HEK293 (cell line): ENCODE results near the gene CEMIP2.

Source experiments
- CTCF ChIA-PET: fragments of 350-600 bp; formaldehyde crosslinking; extraction: SDS; loops from one replicate; lab custom pipeline; 2021; ENCODE audit warnings: antibody characterized with exemption; lab: Yijun Ruan, JAX
- POLR2A ChIA-PET: fragments of 300-600 bp; formaldehyde crosslinking; extraction: SDS; loops from one replicate; lab custom pipeline; 2020; ENCODE audit warnings: antibody characterized with exemption, inconsistent platforms; lab: Yijun Ruan, JAX
- H3K27ac ChIP-seq: fragments of 200-500 bp; sonication (Bioruptor generic); 2 replicates; pipeline ENCODE4 v1.5.1; 2014; ENCODE audit warnings: low read depth, low read length, control low read depth, inconsistent platforms; ENCODE audit errors: extremely low read depth
- H3K36me3 ChIP-seq, 2 experiments: fragments of 200-500 bp in 1 of 2; sonication (Bioruptor generic) in 1 of 2; 1 replicate in 1 of 2; 2 replicates in 1 of 2; pipeline ENCODE4 v1.5.1; 2014 to 2017; ENCODE audit warnings: inconsistent platforms in 2 of 2, low read length in 2 of 2; ENCODE audit not compliant: control insufficient read depth in 2 of 2, insufficient read depth in 1 of 2
- H3K4me1 ChIP-seq: fragments of 200-500 bp; sonication (Bioruptor generic); 2 replicates; pipeline ENCODE4 v1.5.1; 2014; ENCODE audit warnings: mild to moderate bottlenecking, low read length, inconsistent platforms; ENCODE audit not compliant: control insufficient read depth, insufficient read depth
- H3K4me3 ChIP-seq: 2 replicates; pipeline ENCODE4 v1.5.1; 2011; ENCODE audit warnings: low read depth, mild to moderate bottlenecking, control low read depth, low read length, moderate library complexity
- H3K9me3 ChIP-seq: fragments of 200-500 bp; sonication (Bioruptor generic); 2 replicates; pipeline ENCODE4 v1.5.1; 2014; ENCODE audit warnings: low read depth, low read length, inconsistent platforms; ENCODE audit not compliant: control insufficient read depth, insufficient read depth
- GLIS2 ChIP-seq: fragments of 450-650 bp; formaldehyde crosslinking; IDR thresholded peaks from 2 replicates; pipeline ENCODE4 v1.5.1; 2016; ENCODE audit warnings: missing biosample characterization, missing genetic modification characterization
- HOXA7 ChIP-seq: sonication (generic); formaldehyde crosslinking; IDR thresholded peaks from 2 replicates; pipeline ENCODE4 v1.8.1; 2022; ENCODE audit warnings: missing genetic modification reagents, borderline replicate concordance
- INSM2 ChIP-seq: fragments of 450-650 bp; formaldehyde crosslinking; IDR thresholded peaks from 2 replicates; pipeline ENCODE4 v1.5.1; 2016; ENCODE audit warnings: missing biosample characterization, missing genetic modification characterization
- KLF9 ChIP-seq: fragments of 450-650 bp; formaldehyde crosslinking; IDR thresholded peaks from 2 replicates; pipeline ENCODE4 v1.5.1; 2016; ENCODE audit warnings: missing biosample characterization, missing genetic modification characterization, low read depth
- PRDM1 ChIP-seq: fragments of 450-650 bp; formaldehyde crosslinking; IDR thresholded peaks from 2 replicates; pipeline ENCODE4; 2016; ENCODE audit warnings: missing biosample characterization, missing genetic modification characterization
- SCRT2 ChIP-seq: fragments of 450-650 bp; formaldehyde crosslinking; IDR thresholded peaks from 2 replicates; pipeline ENCODE4 v1.5.1; 2016; ENCODE audit warnings: missing biosample characterization, missing genetic modification characterization
- SP2 ChIP-seq: fragments of 450-650 bp; formaldehyde crosslinking; IDR thresholded peaks from 2 replicates; pipeline ENCODE4 v1.5.1; 2016; ENCODE audit warnings: missing biosample characterization, missing genetic modification characterization
- ZBTB1 ChIP-seq: fragments of 450-650 bp; formaldehyde crosslinking; IDR thresholded peaks from 2 replicates; pipeline ENCODE4 v1.5.1; 2016; ENCODE audit warnings: missing biosample characterization, missing genetic modification characterization
- ZBTB20 ChIP-seq: fragments of 450-650 bp; formaldehyde crosslinking; IDR thresholded peaks from 2 replicates; pipeline ENCODE4 v1.5.1; 2016; ENCODE audit warnings: missing biosample characterization, missing genetic modification characterization
- ZBTB44 ChIP-seq: fragments of 450-650 bp; IDR thresholded peaks from 2 replicates; pipeline ENCODE4 v1.5.1; 2018; ENCODE audit warnings: missing biosample characterization, mild to moderate bottlenecking, missing genetic modification characterization
- ZFHX2 ChIP-seq: fragments of 450-650 bp; formaldehyde crosslinking; conservative IDR thresholded peaks from 2 replicates; pipeline ENCODE4 v1.5.1; 2016; ENCODE audit warnings: missing biosample characterization, missing genetic modification characterization
- ZFP69B ChIP-seq: fragments of 450-650 bp; formaldehyde crosslinking; IDR thresholded peaks from 2 replicates; pipeline ENCODE4 v1.5.1; 2016; ENCODE audit warnings: missing biosample characterization, missing genetic modification characterization
- ZNF133 ChIP-seq: fragments of 450-650 bp; formaldehyde crosslinking; IDR thresholded peaks from 2 replicates; pipeline ENCODE4 v1.5.1; 2016; ENCODE audit warnings: missing biosample characterization, missing genetic modification characterization
- ZNF169 ChIP-seq: fragments of 450-650 bp; formaldehyde crosslinking; IDR thresholded peaks from 2 replicates; pipeline ENCODE4 v1.5.1; 2016; ENCODE audit warnings: missing biosample characterization, missing genetic modification characterization
- ZNF19 ChIP-seq: fragments of 450-650 bp; formaldehyde crosslinking; IDR thresholded peaks from 2 replicates; pipeline ENCODE4; 2016; ENCODE audit warnings: missing biosample characterization, missing genetic modification characterization, low read depth
- ZNF202 ChIP-seq: fragments of 450-650 bp; formaldehyde crosslinking; IDR thresholded peaks from 2 replicates; pipeline ENCODE4 v1.5.1; 2016; ENCODE audit warnings: missing biosample characterization, missing genetic modification characterization, borderline replicate concordance
- ZNF223 ChIP-seq: fragments of 450-650 bp; formaldehyde crosslinking; IDR thresholded peaks from 2 replicates; pipeline ENCODE4 v1.5.1; 2016; ENCODE audit warnings: missing biosample characterization, missing genetic modification characterization
- ZNF280D ChIP-seq: fragments of 450-650 bp; formaldehyde crosslinking; IDR thresholded peaks from 2 replicates; pipeline ENCODE4 v1.5.1; 2016; ENCODE audit warnings: missing biosample characterization, missing genetic modification characterization
- ZNF473 ChIP-seq: fragments of 450-650 bp; formaldehyde crosslinking; IDR thresholded peaks from 2 replicates; pipeline ENCODE4 v1.5.1; 2017; ENCODE audit warnings: missing biosample characterization, missing genetic modification characterization
- ZNF488 ChIP-seq: fragments of 450-650 bp; formaldehyde crosslinking; IDR thresholded peaks from 2 replicates; pipeline ENCODE4 v1.5.1; 2016; ENCODE audit warnings: missing biosample characterization, missing genetic modification characterization
- ZNF510 ChIP-seq: fragments of 450-650 bp; formaldehyde crosslinking; IDR thresholded peaks from 2 replicates; pipeline ENCODE4 v1.5.1; 2018; ENCODE audit warnings: mild to moderate bottlenecking, missing genetic modification characterization, missing biosample characterization; ENCODE audit not compliant: insufficient replicate concordance
- ZNF530 ChIP-seq: fragments of 450-650 bp; formaldehyde crosslinking; IDR thresholded peaks from 2 replicates; pipeline ENCODE4 v1.5.1; 2016; ENCODE audit warnings: low read depth, missing biosample characterization, missing genetic modification characterization
- ZNF558 ChIP-seq: fragments of 450-650 bp; formaldehyde crosslinking; IDR thresholded peaks from 2 replicates; pipeline ENCODE4 v1.5.1; 2016; ENCODE audit warnings: missing biosample characterization, missing genetic modification characterization
- ZNF596 ChIP-seq: fragments of 450-650 bp; IDR thresholded peaks from 2 replicates; pipeline ENCODE4 v1.5.0; 2018; ENCODE audit warnings: missing biosample characterization, mild to moderate bottlenecking, missing genetic modification characterization, moderate library complexity
- ZNF600 ChIP-seq: fragments of 450-650 bp; formaldehyde crosslinking; IDR thresholded peaks from 2 replicates; pipeline ENCODE4 v1.5.1; 2016; ENCODE audit warnings: missing biosample characterization, missing genetic modification characterization
- ZNF621 ChIP-seq: fragments of 450-650 bp; formaldehyde crosslinking; IDR thresholded peaks from 2 replicates; pipeline ENCODE4 v1.5.1; 2017; ENCODE audit warnings: missing biosample characterization, missing genetic modification characterization
- ZNF623 ChIP-seq: fragments of 450-650 bp; formaldehyde crosslinking; IDR thresholded peaks from 2 replicates; pipeline ENCODE4 v1.5.1; 2016; ENCODE audit warnings: missing biosample characterization, missing genetic modification characterization
- ZNF660 ChIP-seq: fragments of 450-650 bp; IDR thresholded peaks from 2 replicates; pipeline ENCODE4 v1.5.1; 2018; ENCODE audit warnings: missing biosample characterization, mild to moderate bottlenecking, missing genetic modification characterization
- ZNF704 ChIP-seq: fragments of 450-650 bp; formaldehyde crosslinking; IDR thresholded peaks from 2 replicates; pipeline ENCODE4 v1.5.1; 2016; ENCODE audit warnings: missing biosample characterization, missing genetic modification characterization
- ZNF747 ChIP-seq: fragments of 450-650 bp; formaldehyde crosslinking; IDR thresholded peaks from 2 replicates; pipeline ENCODE4 v1.5.1; 2016; ENCODE audit warnings: missing biosample characterization, missing genetic modification characterization
- ZNF791 ChIP-seq: fragments of 450-650 bp; formaldehyde crosslinking; IDR thresholded peaks from 2 replicates; pipeline ENCODE4 v1.5.1; 2016; ENCODE audit warnings: missing biosample characterization, missing genetic modification characterization
- ZSCAN5A ChIP-seq: fragments of 450-650 bp; formaldehyde crosslinking; IDR thresholded peaks from 2 replicates; pipeline ENCODE4 v1.5.1; 2016; ENCODE audit warnings: missing biosample characterization, missing genetic modification characterization

The CEMIP2 gene

GRCh38 chr9:71692337-71692736 is 76.0 kb downstream of the CEMIP2 start:
- Histone ChIP-seq H3K36me3 (peaks cover 0 to 34% of the 10 kb centered on the region in 2 experiments), H3K9me3 (no peaks in the 10 kb centered on the region), H3K4me1 (no peaks in the 10 kb centered on the region), H3K27ac (no peak overlapping the region), H3K4me3 (no peak overlapping the region)
- POLR2A ChIA-PET: no interaction called here
- CTCF ChIA-PET: interaction anchor here (0.6 kb wide), 1 partner anchor 51 kb away, joined by 3 read pairs; no protein-coding TSS in a partner anchor
- TF ChIP-seq ZNF133 (tag by site-specific recombination) (no peak), ZNF791 (tag by site-specific recombination) (no peak), ZBTB1 (tag by site-specific recombination) (no peak), SCRT2 (tag by site-specific recombination) (peak; percentile 28; the same call in 1 of the 2 replicates), ZNF621 (tag by site-specific recombination) (no peak), HOXA7 (CRISPR knock-in tag) (no peak), ZNF510 (tag by site-specific recombination) (no peak), ZBTB44 (tag by site-specific recombination) (0 out of 2 replicates have a peak, but pooled peaks have one; percentile 38), ZNF558 (tag by site-specific recombination) (no peak), KLF9 (no peak), ZNF600 (tag by site-specific recombination) (no peak), ZNF473 (tag by site-specific recombination) (no peak), ZNF202 (tag by site-specific recombination) (no peak), ZNF660 (tag by site-specific recombination) (no peak), ZBTB20 (tag by site-specific recombination) (peak; percentile 61), INSM2 (tag by site-specific recombination) (no peak), ZFP69B (tag by site-specific recombination) (no peak), ZSCAN5A (tag by site-specific recombination) (no peak), ZNF623 (tag by site-specific recombination) (no peak), SP2 (tag by site-specific recombination) (no peak), ZNF596 (tag by site-specific recombination) (peak; percentile 79), GLIS2 (tag by site-specific recombination) (no peak), ZNF169 (no peak), PRDM1 (tag by site-specific recombination) (no peak), ZNF488 (tag by site-specific recombination) (no peak), ZNF704 (tag by site-specific recombination) (no peak), ZNF747 (tag by site-specific recombination) (no peak), ZNF223 (tag by site-specific recombination) (no peak), ZNF280D (tag by site-specific recombination) (no peak), ZNF530 (tag by site-specific recombination) (no peak), ZNF19 (tag by site-specific recombination) (no peak), ZFHX2 (tag by site-specific recombination) (peak; percentile 54; the same call in 1 of the 2 replicates)
